Transverse colon (tissue), 4 donors: ENCODE data around the gene RESP18. TPM values are rescaled to one million over a fixed set of nuclear protein-coding genes. Genes with fewer than 3 reads are reported as not detected.

Experiments used
- DNase-seq: peaks from one replicate; pipeline ENCODE4 v3.0.0-alpha.2; 2019
- H3K27ac ChIP-seq, 4 donors: fragments of 200-600 bp; sonication (generic); 2 replicates each; pipeline ENCODE4 v1.5.1; 2016 to 2018; ENCODE audit warnings: inconsistent platforms in 4 of 4
- H3K27me3 ChIP-seq: fragments of 200-600 bp; sonication (generic); 2 replicates; pipeline ENCODE4 v1.5.1; 2017; ENCODE audit warnings: inconsistent platforms
- H3K36me3 ChIP-seq, 4 donors: fragments of 200-600 bp; sonication (generic); 2 replicates each; pipeline ENCODE4 v1.5.1; 2017 to 2019; ENCODE audit warnings: inconsistent platforms in 4 of 4
- H3K4me1 ChIP-seq, 4 donors: fragments of 200-600 bp; sonication (generic); 2 replicates each; pipeline ENCODE4 v1.5.1; 2017 to 2020; ENCODE audit warnings: inconsistent platforms in 4 of 4
- H3K4me3 ChIP-seq, 4 donors: fragments of 200-600 bp; sonication (generic); 1 replicate in 1 of 4; 2 replicates in 3 of 4; pipeline versions ENCODE4 v1.5.1 to v1.6.1; 2017 to 2019; ENCODE audit warnings: inconsistent platforms in 4 of 4
- H3K9me3 ChIP-seq, 2 donors: fragments of 200-600 bp; sonication (generic); 2 replicates each; pipeline ENCODE4 v1.5.1; 2017 to 2019; ENCODE audit warnings: inconsistent platforms in 2 of 2
- EP300 ChIP-seq: sonication (generic); formaldehyde crosslinking; IDR thresholded peaks from one replicate; pipeline ENCODE4 v1.6.1; 2017; ENCODE audit warnings: antibody characterized with exemption, low read depth
- POLR2A ChIP-seq: fragments of 450-650 bp; IDR thresholded peaks from one replicate; pipeline ENCODE4 v1.6.1; 2016; ENCODE audit warnings: antibody characterized with exemption, mild to moderate bottlenecking, moderate library complexity
- POLR2AphosphoS5 ChIP-seq, 3 donors: sonication (generic); formaldehyde crosslinking; IDR thresholded peaks; one replicate each; pipeline ENCODE4 v1.6.1; 2016; ENCODE audit warnings: antibody characterized with exemption in 3 of 3
- WGBS, 2 donors: methylation state at CpG; one replicate each; pipeline ENCODE4 v1.1.5; 2018; ENCODE audit warnings: low coverage in 1 of 2; 5-methylcytosine and 5-hydroxymethylcytosine counted together
- in situ Hi-C, 4 donors: fragments of 200-750 bp; cut with MboI; loops; one replicate each; pipeline versions ENCODE4 v1.15.0 to v1.15.1; 2017; ENCODE audit warnings: low sequenced_read_pairs in 3 of 4, low pct_ligation_motif_present in 1 of 4, low pct_unique_long_range_greater_than_20kb in 1 of 4
- intact Hi-C: fragments of 100-400 bp; cut with DNase I; formaldehyde crosslinking; loops from one replicate; pipeline ENCODE4 v1.15.1; 2023; ENCODE audit warnings: low total_unique reads
- total RNA-seq, 4 donors: library from RNA; depleted of rRNA; stranded (reverse); fragments of >200 nt; gene quantifications; one replicate each; pipeline ENCODE4 v1.1.0, GENCODE V29; 2016
- TF ChIP-seq, protein P1 (sequence below), 5 experiments: fragments of 200-600 bp in 3 of 5; fragments of 450-650 bp in 2 of 5; sonication (generic) in 3 of 5; IDR thresholded peaks; 1 replicate in 2 of 5; 2 replicates in 3 of 5; pipeline ENCODE4 v1.5.1; 2016 to 2017; ENCODE audit warnings: antibody characterized with exemption in 5 of 5, inconsistent platforms in 3 of 5, mild to moderate bottlenecking in 2 of 5, moderate library complexity in 1 of 5

RESP18 gene
- total RNA-seq, 4 donors from 2014 or later, result not detected

DNA sequence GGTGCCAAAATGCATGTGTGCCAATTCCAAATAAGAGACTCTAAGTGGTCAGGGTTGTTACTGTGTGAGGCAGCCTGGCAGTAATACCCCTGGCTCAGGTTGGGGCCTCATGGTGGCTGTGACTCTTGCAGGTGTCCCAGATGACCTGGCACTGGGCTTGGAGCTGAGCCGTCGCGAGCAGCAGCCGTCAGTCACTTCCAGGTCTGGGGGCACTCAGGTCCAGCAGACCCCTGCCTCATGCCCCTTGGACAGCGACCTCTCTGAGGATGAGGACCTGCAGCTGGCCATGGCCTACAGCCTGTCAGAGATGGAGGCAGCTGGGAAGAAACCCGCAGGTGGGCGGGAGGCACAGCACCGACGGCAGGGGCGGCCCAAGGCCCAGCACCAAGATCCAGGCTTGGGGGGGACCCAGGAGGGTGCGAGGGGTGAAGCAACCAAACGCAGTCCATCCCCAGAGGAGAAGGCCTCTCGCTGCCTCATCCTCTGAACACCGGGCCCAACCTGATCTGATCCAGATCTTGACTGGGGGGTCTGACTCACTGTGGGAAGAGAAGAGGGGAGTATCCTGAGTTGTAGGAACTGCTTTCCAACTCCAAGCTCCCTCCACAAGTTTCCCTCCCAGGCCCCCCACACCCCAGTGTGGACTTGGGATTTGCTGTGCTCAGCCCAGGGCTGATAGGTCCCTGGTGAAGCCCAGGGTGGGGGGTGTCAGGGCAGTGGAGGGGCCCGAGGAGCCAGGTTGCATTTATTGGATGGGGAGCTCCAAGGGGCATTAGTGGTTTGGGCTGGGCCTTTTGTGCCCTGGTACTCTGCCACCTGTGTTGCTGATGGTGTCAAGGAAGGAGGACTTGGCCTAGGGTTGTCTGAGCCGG is 47.8 kb downstream of the RESP18 start:
- Histone ChIP-seq H3K36me3 (peaks cover 0 to 3% (median 0%) of the 10 kb centered on the region in 4 donors), H3K9me3 (no peaks in the 10 kb centered on the region), H3K4me3 (no peak overlapping the region), H3K4me1 (peaks cover 5 to 17% (median 11%) of the 10 kb centered on the region in 4 donors), H3K27me3 (no peaks in the 10 kb centered on the region), H3K27ac (no peak overlapping the region)
- DNase-seq, result no peak
- intact Hi-C loops, result no loop called here
- 86% methylated on average over 13 of the region's 16 CpGs; no CpG with 5 or more reads in 1 of the 2 donors for WGBS, 2 donors
- TF ChIP-seq, protein P1, sequence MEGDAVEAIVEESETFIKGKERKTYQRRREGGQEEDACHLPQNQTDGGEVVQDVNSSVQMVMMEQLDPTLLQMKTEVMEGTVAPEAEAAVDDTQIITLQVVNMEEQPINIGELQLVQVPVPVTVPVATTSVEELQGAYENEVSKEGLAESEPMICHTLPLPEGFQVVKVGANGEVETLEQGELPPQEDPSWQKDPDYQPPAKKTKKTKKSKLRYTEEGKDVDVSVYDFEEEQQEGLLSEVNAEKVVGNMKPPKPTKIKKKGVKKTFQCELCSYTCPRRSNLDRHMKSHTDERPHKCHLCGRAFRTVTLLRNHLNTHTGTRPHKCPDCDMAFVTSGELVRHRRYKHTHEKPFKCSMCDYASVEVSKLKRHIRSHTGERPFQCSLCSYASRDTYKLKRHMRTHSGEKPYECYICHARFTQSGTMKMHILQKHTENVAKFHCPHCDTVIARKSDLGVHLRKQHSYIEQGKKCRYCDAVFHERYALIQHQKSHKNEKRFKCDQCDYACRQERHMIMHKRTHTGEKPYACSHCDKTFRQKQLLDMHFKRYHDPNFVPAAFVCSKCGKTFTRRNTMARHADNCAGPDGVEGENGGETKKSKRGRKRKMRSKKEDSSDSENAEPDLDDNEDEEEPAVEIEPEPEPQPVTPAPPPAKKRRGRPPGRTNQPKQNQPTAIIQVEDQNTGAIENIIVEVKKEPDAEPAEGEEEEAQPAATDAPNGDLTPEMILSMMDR (IDR thresholded peaks at IDR 0.05), result no peak
- no peak for TF ChIP-seq POLR2AphosphoS5 (IDR thresholded peaks at IDR 0.05)
- TF ChIP-seq POLR2A, result no peak
- TF ChIP-seq EP300, result no peak
- in situ Hi-C loops, result loop anchor here in 1 of 4 donors (25.0 kb wide), 1 partner anchor 122 kb away; the partner anchor contains the start of genes NHEJ1 and SLC23A3

DNA sequence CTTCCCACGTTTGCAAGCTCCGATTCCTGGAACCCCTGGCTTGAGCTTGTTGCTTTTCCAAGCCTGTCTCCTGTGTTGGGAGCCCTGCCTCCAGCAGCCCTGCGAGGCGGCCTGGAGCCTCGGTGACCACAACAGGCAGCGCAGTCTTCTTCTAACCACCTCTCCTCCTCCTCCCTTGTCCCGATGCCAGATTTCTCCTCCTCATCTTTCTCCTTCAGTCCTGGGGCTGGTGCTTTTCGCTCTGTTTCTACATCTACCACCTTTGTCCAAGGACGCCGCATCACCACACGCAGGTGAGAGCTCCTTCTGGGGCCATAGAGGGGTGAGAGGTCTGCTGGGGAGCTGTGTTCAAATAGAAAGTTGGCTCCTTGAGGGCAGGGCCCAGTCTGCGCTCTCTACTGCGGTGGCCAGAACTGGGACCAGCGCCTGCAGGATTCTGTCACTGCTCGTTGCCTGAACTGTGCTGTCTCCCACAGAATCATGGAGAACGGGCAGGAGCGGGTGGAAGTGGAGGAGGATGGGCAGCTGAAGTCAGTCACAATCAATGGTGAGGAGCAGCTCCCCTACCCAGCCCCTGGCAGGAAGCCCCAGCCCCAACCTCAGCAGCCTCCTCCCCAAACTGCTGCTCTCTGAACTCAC is 49.5 kb downstream of the RESP18 start:
- in situ Hi-C loops, result loop anchor here in 1 of 4 donors (25.0 kb wide), 1 partner anchor 121 kb away; the partner anchor contains the start of genes NHEJ1 and SLC23A3
- H3K4me1 ChIP-seq, result peaks cover 13 to 20% (median 17%) of the 10 kb centered on the region in 4 donors

DNA sequence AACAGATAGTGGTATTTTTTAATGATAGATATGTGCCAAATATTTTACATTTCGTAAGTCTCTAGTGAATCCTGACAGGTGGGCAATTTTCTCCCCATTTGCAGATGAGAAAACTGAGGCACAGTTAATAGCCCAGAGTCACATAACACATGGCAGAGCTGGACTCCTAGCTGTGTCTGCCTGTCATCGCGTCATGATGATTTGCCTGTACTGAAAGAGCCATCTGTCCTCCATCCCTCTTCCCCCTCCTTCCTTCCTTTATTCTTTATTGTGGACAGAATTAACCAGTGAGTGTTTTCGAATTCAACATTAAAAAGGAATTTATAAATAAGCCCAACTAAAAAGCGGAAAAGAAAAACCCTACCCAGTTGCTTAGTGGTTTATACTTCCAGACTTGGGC is 50.2 kb downstream of the RESP18 start:
- H3K4me3 ChIP-seq, result no peak overlapping the region
- in situ Hi-C loops (loop anchor here in 1 of 4 donors (25.0 kb wide), 1 partner anchor 120 kb away; the partner anchor contains the start of genes NHEJ1 and SLC23A3), intact Hi-C loops (no loop called here)
- H3K36me3 ChIP-seq, result peaks cover 0 to 3% (median 0%) of the 10 kb centered on the region in 4 donors
- H3K4me1 ChIP-seq, result peaks cover 16 to 26% (median 21%) of the 10 kb centered on the region in 4 donors
- H3K27me3 ChIP-seq, result no peaks in the 10 kb centered on the region
- H3K9me3 ChIP-seq, result no peaks in the 10 kb centered on the region
- no peak for DNase-seq
- 88 to 89% methylated on average over 3 to 5 of the region's 5 CpGs for WGBS, 2 donors
- TF ChIP-seq, protein P1 (IDR thresholded peaks at IDR 0.05), result no peak
- TF ChIP-seq POLR2AphosphoS5 (IDR thresholded peaks at IDR 0.05) (no peak), EP300 (no peak), POLR2A (no peak)
- H3K27ac ChIP-seq, result no peak overlapping the region

More for the DNA sequence above, 49.5 kb downstream of the RESP18 start:
- peaks cover 0 to 3% (median 0%) of the 10 kb centered on the region in 4 donors for H3K36me3 ChIP-seq
- H3K27ac ChIP-seq, result no peak overlapping the region
- intact Hi-C loops, result no loop called here
- no peaks in the 10 kb centered on the region for H3K27me3 ChIP-seq
- TF ChIP-seq, protein P1 (IDR thresholded peaks at IDR 0.05), result no peak
- TF ChIP-seq POLR2AphosphoS5 (IDR thresholded peaks at IDR 0.05) (no peak), EP300 (no peak), POLR2A (no peak)
- 93 to 94% methylated on average over 9 to 17 of the region's 17 CpGs for WGBS, 2 donors
- DNase-seq, result no peak
- no peak overlapping the region for H3K4me3 ChIP-seq
- H3K9me3 ChIP-seq, result no peaks in the 10 kb centered on the region

DNA sequence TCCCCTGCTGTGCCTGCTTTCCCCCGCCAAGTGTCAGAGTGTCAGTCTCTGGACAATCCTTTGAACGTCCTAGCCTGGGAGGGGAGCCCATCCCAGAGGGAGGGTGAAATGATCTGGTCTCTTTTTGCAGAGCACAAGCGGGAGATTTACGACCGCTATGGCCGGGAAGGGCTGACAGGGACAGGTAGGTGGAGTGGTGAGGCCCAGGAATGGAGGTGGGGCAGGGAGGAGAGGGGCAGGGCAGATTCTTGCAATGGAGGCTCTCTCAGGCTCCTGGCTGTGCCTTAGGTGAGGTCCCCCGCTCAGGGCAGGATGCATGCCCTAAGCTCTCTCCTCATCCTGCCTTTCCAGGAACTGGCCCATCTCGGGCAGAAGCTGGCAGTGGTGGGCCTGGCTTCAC is 51.0 kb downstream of the RESP18 start:
- TF ChIP-seq POLR2AphosphoS5 (IDR thresholded peaks at IDR 0.05), result no peak
- no peak for TF ChIP-seq POLR2A
- TF ChIP-seq, protein P1 (IDR thresholded peaks at IDR 0.05), result no peak
- no peak for TF ChIP-seq EP300
- H3K4me1 ChIP-seq, result peaks cover 16 to 27% (median 21%) of the 10 kb centered on the region in 4 donors
- H3K36me3 ChIP-seq, result peaks cover 0 to 3% (median 0%) of the 10 kb centered on the region in 4 donors
- H3K27me3 ChIP-seq, result no peaks in the 10 kb centered on the region
- 72% methylated on average over 8 of the region's 8 CpGs; no CpG with 5 or more reads in 1 of the 2 donors for WGBS, 2 donors
- no peaks in the 10 kb centered on the region for H3K9me3 ChIP-seq
- intact Hi-C loops, result loop anchor here (2.0 kb wide), 1 partner anchor 105 kb away; the partner anchor contains the start of gene CNPPD1
- DNase-seq, result no peak
- no peak overlapping the region for H3K27ac ChIP-seq
- no peak overlapping the region for H3K4me3 ChIP-seq
- in situ Hi-C loops, result loop anchor here in 1 of 4 donors (25.0 kb wide), 1 partner anchor 119 kb away; the partner anchor contains the start of genes NHEJ1 and SLC23A3
